GM06990 (cell line): ENCODE results near the gene CD47.

ENCODE experiments used
- DNase-seq: peaks from one replicate; pipeline ENCODE4 v3.0.0-alpha.2; 2011; ENCODE audit not compliant: insufficient read length; ENCODE audit errors: extremely low read depth
- H3K27me3 ChIP-seq: replicated peaks from 2 replicates; pipeline ENCODE4 v1.6.0; 2011; ENCODE audit warnings: low read length; ENCODE audit not compliant: control insufficient read depth, insufficient read depth
- H3K36me3 ChIP-seq: 2 replicates; pipeline ENCODE4 v1.5.1; 2011; ENCODE audit warnings: low read length; ENCODE audit not compliant: control insufficient read depth, insufficient read depth
- H3K4me3 ChIP-seq: replicated peaks from 2 replicates; pipeline ENCODE4 v1.5.1; 2011; ENCODE audit warnings: low read depth, mild to moderate bottlenecking, control low read depth, low read length
- TF ChIP-seq, protein P1 (sequence below): IDR thresholded peaks from 2 replicates; pipeline ENCODE4 v1.5.1; 2011; ENCODE audit warnings: low read length, control low read depth, mild to moderate bottlenecking, inconsistent platforms; ENCODE audit not compliant: insufficient read depth, poor library complexity, severe bottlenecking

Gene CD47

DNA sequence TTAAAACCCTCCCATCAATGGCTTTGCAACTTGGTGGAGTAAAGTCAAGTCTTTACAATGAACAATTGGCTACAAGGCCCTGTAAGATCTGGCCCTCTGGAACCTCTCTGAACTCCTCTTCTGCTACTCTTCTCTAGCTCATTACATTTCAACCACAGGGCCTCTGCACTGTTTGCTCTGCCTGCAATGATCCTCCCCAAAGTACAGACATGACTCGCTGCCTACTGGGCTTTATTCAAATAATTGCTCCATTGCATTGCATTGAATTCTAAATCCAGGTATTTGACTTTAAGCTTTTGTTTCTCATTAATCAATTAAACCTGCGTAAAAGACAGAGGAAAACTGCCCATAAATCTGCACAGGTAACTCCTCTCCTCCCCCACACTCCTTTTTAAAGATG is 96.7 kb downstream of the CD47 start:
- Histone ChIP-seq H3K27me3 (no peaks in the 10 kb centered on the region), H3K36me3 (no peaks in the 10 kb centered on the region), H3K4me3 (no peak overlapping the region)
- TF ChIP-seq, protein P1, sequence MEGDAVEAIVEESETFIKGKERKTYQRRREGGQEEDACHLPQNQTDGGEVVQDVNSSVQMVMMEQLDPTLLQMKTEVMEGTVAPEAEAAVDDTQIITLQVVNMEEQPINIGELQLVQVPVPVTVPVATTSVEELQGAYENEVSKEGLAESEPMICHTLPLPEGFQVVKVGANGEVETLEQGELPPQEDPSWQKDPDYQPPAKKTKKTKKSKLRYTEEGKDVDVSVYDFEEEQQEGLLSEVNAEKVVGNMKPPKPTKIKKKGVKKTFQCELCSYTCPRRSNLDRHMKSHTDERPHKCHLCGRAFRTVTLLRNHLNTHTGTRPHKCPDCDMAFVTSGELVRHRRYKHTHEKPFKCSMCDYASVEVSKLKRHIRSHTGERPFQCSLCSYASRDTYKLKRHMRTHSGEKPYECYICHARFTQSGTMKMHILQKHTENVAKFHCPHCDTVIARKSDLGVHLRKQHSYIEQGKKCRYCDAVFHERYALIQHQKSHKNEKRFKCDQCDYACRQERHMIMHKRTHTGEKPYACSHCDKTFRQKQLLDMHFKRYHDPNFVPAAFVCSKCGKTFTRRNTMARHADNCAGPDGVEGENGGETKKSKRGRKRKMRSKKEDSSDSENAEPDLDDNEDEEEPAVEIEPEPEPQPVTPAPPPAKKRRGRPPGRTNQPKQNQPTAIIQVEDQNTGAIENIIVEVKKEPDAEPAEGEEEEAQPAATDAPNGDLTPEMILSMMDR: no peak
- no peak for DNase-seq

DNA sequence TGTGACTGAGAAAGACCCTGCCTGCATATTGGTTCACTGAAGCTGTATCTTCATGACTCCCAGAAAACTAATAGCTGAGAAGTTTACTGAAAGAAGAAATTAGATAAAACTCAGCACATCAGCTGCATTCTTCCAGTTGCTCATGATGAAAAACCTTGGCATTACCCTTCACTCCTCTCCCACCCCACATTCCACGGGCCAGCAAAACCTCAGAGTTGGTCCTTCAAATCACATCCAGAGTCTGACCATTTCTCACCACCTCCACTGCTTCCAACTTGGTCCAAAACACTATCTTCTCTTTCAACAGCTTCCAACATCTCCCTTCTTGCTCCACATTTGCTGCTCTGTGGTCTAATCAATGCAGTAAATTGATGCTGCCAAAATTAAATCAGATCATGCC is 97.1 kb downstream of the CD47 start:
- Histone ChIP-seq H3K4me3 (no peak overlapping the region), H3K36me3 (no peaks in the 10 kb centered on the region), H3K27me3 (no peaks in the 10 kb centered on the region)
- TF ChIP-seq, protein P1: no peak
- DNase-seq: no peak
